ENCODE measurements around the gene TPCN2.

TPCN2 gene

DNA sequence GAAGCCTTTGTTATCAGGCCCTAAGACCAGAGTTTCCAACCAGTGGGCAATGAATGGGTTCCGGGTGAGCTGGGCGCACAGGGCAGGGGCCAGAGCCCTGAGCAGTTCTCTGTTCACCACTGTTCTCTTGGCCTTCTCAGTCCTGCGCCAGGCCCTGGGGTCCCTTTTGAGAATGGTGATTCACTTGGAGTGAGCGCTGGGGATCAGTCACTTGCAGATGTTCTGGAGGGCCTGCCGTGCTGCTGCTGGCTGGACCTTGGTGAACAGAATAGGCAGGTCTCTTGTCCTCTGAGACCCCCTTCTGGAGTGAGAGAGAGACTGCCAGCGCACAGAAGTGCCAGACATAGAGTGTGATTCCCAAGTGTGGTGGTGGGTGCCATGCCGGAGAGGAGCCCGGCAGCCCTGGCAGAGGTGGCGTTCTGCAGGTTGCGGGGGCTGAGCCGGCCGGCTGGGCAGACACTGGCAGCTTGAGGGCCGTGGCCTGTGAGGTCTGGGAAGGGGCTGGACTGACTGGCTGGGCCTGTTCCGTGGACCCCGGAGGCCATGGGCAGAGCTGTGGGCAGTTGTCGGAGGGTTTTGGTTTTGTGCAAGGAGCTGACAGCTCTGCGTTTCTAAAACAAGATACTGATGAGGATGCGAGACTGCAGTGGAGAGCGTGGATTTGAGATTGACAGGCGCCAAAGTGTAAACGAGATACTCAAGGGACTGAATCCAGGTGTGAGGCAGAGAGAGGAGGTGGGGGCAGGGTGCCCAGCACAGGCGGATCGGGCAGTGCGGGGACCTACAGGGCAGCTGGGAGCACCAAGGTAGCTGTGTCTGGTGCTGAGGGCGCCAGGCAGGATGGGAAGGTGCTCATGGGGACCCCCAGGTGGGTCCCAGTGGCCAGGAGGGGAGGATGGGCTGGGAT lies 12.3 kb downstream of the TPCN2 start:
- Histone ChIP-seq H2AFZ (ENCODE audit: low read depth, low read length) (no peak overlapping the region), H3K27me3 (ENCODE audit: insufficient read depth, low read length) (no peaks in the 10 kb centered on the region), H3K4me3 (ENCODE audit: low read length) (no peak overlapping the region)

DNA sequence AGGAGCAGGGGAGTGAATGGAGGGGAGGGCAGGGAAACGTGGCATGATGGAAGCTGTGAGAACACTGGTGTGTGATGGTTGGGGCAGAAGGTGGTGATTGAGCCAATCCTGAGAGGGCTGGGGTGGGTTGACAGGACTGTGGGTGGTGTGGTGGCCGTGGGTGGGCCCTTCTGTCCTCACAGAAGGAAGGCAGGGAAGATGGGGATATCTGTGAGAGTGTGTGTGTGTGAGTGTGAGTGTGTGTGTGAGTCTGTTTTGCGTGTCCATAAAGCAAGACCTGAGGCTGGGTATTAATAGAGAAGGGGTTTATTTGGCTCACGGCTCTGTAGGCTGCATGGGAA lies 13.0 kb downstream of the TPCN2 start:
- Histone ChIP-seq H3K4me3 (ENCODE audit: low read length) (no peak overlapping the region), H3K27me3 (ENCODE audit: insufficient read depth, low read length) (no peaks in the 10 kb centered on the region), H3K9me3 (ENCODE audit: low read length) (no peaks in the 10 kb centered on the region), H3K4me1 (ENCODE audit: insufficient read depth, low read length) (no peaks in the 10 kb centered on the region), H2AFZ (ENCODE audit: low read depth, low read length) (no peak overlapping the region), H3K36me3 (ENCODE audit: insufficient read depth, low read length) (peaks cover 9% of the 10 kb centered on the region)

More for the DNA sequence above, 12.3 kb downstream of the TPCN2 start:
- Histone ChIP-seq H3K36me3 (ENCODE audit: insufficient read depth, low read length) (peaks cover 9% of the 10 kb centered on the region), H3K9me3 (ENCODE audit: low read length) (no peaks in the 10 kb centered on the region), H3K4me1 (ENCODE audit: insufficient read depth, low read length) (no peaks in the 10 kb centered on the region)

DNA sequence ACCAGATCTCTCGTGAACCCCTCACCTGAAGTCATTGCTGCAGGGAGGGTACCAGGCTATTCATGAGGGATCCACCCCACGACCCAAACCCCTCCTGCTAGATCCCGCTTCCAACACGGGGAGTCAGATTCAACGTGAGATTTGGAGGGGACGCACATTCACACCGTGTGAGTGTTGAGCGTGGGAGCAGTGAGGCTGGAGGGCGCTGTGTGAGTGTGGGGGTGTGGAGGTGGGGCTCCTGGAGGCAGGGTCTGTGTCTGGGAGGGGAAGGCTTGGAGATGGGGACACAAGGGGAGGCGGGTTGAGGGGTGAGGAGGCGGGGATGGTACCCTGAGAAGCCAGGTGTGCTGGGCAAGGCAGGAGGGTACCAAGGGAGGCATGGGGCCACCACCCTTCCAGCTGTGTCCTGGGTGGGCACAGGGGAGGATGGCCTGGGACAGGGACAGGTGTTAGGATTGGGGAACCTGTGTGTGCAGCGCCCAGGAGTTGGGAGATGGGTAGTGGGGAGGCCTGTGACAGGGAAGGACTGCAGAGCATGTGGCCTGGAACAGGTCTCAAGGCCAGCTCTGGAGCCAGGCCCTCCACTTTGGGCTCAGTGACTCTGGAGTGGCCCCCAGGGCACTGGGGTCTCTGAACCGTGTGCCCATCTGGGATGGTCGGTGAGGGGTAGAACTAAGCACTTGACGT lies 13.6 kb downstream of the TPCN2 start:
- H3K9me3 ChIP-seq (ENCODE audit: low read length) = no peaks in the 10 kb centered on the region
- H3K4me1 ChIP-seq (ENCODE audit: insufficient read depth, low read length) = no peaks in the 10 kb centered on the region
- H2AFZ ChIP-seq (ENCODE audit: low read depth, low read length) = no peak overlapping the region
- no peaks in the 10 kb centered on the region for H3K27me3 ChIP-seq (ENCODE audit: insufficient read depth, low read length)
- peaks cover 9% of the 10 kb centered on the region for H3K36me3 ChIP-seq (ENCODE audit: insufficient read depth, low read length)
- no peak overlapping the region for H3K4me3 ChIP-seq (ENCODE audit: low read length)

DNA sequence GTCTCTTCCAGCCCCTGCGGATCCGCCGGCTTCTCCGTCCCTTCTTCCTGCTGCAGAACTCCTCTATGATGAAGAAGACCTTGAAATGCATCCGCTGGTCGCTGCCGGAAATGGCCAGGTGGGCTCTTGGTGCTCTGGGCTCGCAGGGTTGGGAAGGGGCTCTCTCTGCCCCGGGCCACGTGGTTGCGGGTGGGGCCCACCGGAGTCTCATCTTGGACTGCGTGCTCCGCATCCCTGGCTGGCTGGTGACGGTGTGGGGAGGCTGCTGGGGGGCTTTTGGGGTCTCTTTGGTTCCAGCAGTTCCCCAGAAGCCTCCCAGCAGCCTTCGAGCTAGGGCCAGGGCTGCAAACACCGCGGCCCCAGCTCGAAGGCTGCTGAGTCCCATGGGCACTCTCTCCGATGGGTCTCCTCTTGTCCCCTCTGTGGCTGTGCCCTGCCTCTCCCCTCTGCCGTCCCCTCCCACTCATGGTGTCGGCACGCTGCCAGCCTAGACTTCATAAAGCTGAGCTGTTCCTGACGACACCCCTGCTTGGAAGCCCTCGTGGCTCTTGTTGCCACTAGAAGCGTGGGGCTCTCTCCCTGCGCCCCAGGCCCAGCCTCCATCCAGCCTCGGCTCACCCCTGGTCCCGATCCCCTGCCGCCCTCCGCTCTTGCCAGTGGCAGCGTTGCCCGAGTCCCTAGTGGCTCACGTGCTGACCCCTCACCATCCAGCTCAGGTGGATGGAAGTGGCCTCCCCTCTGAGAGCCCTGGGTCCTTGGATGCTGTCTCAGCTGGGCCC lies 14.3 kb downstream of the TPCN2 start:
- Histone ChIP-seq H3K36me3 (ENCODE audit: insufficient read depth, low read length) (peaks cover 9% of the 10 kb centered on the region), H3K4me3 (ENCODE audit: low read length) (no peak overlapping the region), H3K4me1 (ENCODE audit: insufficient read depth, low read length) (no peaks in the 10 kb centered on the region), H3K9me3 (ENCODE audit: low read length) (peaks cover 2% of the 10 kb centered on the region), H2AFZ (ENCODE audit: low read depth, low read length) (no peak overlapping the region), H3K27me3 (ENCODE audit: insufficient read depth, low read length) (no peaks in the 10 kb centered on the region)

DNA sequence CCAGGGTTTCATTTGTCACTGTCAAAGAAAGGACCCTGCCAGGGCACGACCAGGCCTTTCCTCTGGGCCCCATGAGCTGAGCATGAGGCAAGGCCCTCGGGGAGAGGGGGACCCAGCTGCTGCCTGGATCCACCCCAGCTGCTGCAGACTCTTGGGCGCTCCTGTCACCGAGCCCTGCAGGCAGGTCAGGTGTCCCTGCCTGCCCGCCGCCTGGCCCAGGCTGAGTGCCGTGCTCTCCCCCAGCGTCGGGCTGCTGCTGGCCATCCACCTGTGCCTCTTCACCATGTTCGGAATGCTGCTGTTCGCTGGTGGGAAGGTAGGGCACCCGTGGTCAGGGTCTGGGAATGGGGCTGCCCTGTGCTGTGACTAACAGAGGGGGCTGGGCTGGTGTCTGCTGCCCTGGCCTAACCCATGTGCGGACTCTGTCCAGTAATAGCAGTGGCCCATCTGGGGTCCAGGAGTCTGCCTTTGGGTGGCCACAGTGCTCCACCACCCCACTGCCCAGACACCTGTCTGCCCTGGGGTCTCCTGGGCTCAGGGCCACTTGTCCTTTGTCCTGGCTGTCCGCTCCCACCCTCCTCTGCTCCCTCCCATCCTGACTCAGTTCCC lies 15.0 kb downstream of the TPCN2 start:
- Histone ChIP-seq H2AFZ (ENCODE audit: low read depth, low read length) (no peak overlapping the region), H3K4me3 (ENCODE audit: low read length) (no peak overlapping the region), H3K9me3 (ENCODE audit: low read length) (peaks cover 2% of the 10 kb centered on the region), H3K4me1 (ENCODE audit: insufficient read depth, low read length) (no peaks in the 10 kb centered on the region), H3K27me3 (ENCODE audit: insufficient read depth, low read length) (no peaks in the 10 kb centered on the region), H3K36me3 (ENCODE audit: insufficient read depth, low read length) (peaks cover 9% of the 10 kb centered on the region)

DNA sequence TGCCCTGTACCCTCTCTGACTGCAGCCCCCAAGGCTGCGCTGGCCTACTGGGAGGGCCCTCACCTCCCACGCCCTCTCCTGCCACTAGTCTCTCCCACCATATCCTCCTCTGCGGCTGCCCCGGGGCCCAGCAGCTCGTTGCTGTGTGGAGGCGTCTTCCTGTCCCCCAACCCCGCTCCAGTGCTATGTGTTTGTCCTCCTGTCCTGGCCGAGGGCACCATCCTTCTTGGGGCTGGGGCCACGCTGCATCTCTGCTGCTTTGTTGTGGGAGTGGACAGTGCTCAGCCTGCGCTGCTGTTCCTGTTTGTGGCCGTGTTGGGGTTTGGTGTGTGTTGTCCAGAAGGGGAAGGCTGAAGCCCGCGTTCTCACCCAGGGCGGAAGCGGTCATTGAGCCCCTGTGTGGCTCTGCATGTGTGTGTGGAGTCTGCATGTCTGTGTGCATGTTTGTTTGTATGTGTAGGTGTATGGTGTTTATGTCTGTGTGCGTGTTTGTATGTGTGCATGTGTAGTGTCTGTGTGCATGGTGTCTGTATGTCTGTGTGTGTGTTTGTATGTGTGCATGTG lies 15.7 kb downstream of the TPCN2 start:
- no peak overlapping the region for H3K4me3 ChIP-seq (ENCODE audit: low read length)

DNA sequence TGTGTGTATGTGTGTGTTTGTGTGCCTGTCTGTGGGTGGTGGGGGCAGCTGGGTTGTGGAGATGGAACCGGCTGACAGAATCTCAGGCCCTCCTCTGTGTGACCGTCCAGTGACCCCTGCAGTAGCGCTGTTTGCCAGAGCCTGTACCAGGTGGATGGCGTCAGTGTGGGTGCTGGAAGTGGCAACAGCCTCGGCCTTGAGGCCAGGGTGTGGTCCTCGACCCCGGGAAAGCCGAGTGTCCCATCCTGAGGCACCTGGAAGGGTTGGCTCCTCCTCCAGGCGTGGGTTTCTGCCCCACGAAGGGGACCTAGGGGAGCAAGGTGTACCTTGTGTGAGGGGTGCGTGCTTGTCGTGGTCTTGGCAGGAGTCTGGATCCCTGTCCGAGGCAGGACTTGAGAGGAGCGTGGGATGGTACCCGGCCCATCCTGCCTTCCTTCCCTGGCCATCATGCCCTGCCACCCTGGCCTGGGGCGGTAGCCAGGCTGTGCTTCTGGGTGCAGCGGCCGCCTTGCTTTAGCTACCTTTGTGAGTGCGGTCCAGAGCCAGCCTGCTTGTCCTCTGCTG lies 16.5 kb downstream of the TPCN2 start:
- Histone ChIP-seq H3K4me1 (ENCODE audit: insufficient read depth, low read length) (no peaks in the 10 kb centered on the region), H3K36me3 (ENCODE audit: insufficient read depth, low read length) (peaks cover 11% of the 10 kb centered on the region), H3K27me3 (ENCODE audit: insufficient read depth, low read length) (no peaks in the 10 kb centered on the region), H2AFZ (ENCODE audit: low read depth, low read length) (no peak overlapping the region), H3K9me3 (ENCODE audit: low read length) (peaks cover 2% of the 10 kb centered on the region), H3K4me3 (ENCODE audit: low read length) (no peak overlapping the region)

More for the DNA sequence above, 15.7 kb downstream of the TPCN2 start:
- Histone ChIP-seq H3K4me1 (ENCODE audit: insufficient read depth, low read length) (no peaks in the 10 kb centered on the region), H3K36me3 (ENCODE audit: insufficient read depth, low read length) (peaks cover 9% of the 10 kb centered on the region), H2AFZ (ENCODE audit: low read depth, low read length) (no peak overlapping the region), H3K27me3 (ENCODE audit: insufficient read depth, low read length) (no peaks in the 10 kb centered on the region), H3K9me3 (ENCODE audit: low read length) (peaks cover 2% of the 10 kb centered on the region)

DNA sequence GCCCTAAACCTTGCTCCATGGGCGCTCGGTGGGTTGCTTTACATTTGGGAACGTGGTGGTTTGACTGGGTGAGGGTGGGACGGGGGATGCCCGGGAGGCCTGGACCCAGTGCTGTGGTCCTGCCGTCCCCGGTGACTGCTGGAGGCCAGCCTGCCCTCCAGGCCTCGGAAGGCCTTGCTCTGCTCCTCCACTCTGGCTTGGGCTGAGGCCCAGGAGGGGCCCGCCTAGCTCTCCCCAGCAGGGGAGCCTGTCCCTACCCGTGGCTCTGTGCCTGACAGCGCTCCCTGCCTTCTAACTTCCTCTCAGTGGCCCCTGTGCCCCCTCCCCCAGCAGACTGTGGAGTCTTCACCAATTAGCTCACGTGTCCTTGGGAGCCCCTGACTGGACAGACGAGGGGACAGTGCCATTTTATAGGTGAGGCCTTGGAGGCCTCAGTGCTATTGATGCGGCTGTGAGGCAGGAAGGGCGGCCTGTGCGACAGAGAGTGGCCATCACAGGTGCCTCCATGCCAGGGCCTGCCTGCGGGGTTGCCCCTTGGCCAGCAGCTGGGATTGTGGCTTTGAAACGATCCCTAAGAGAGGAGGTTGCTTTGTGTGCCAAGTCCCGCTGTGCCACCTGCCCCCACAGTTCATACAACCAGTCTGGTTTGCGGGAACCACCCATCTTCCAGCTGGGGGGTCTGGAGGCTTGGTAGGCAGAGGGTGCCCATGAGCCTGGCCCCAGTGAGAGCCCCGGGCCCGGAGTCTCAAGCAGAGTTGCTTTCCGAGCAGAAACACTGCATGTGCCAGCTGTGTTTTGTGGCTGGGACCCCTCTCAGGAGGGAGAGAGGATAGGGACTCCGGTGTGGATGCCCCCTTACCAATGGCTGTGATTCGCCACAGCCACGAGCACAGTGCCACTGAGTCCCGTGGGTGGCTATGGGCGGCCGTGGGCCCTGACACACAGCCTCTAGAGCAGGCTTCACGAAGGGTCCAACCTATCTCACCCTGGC lies 17.7 kb downstream of the TPCN2 start:
- no peak overlapping the region for H3K4me3 ChIP-seq (ENCODE audit: low read length)
- H2AFZ ChIP-seq (ENCODE audit: low read depth, low read length) = no peak overlapping the region
- H3K36me3 ChIP-seq (ENCODE audit: insufficient read depth, low read length) = peaks cover 18% of the 10 kb centered on the region
- H3K9me3 ChIP-seq (ENCODE audit: low read length) = peaks cover 2% of the 10 kb centered on the region
- H3K4me1 ChIP-seq (ENCODE audit: insufficient read depth, low read length) = no peaks in the 10 kb centered on the region
- H3K27me3 ChIP-seq (ENCODE audit: insufficient read depth, low read length) = no peaks in the 10 kb centered on the region

DNA sequence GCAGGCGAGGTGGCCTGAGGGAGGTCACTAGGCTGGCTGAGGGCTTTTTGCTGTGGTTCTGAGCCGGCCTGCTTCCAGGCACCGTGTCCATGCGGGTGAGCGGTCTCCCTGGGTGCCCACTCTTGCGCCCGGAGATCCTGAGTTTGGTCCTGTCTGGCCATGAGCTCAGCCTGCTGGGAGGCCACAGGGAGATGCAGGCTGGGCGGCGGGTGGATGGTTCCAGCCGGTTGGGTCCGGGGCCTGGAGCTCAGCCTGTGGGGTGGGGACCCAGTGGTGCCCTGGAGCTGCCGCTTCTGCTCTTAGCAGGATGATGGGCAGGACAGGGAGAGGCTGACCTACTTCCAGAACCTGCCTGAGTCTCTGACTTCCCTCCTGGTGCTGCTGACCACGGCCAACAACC lies 18.5 kb downstream of the TPCN2 start:
- peaks cover 2% of the 10 kb centered on the region for H3K9me3 ChIP-seq (ENCODE audit: low read length)
- H3K36me3 ChIP-seq (ENCODE audit: insufficient read depth, low read length) = peaks cover 23% of the 10 kb centered on the region
- no peak overlapping the region for H3K4me3 ChIP-seq (ENCODE audit: low read length)
- H3K27me3 ChIP-seq (ENCODE audit: insufficient read depth, low read length) = no peaks in the 10 kb centered on the region
- no peaks in the 10 kb centered on the region for H3K4me1 ChIP-seq (ENCODE audit: insufficient read depth, low read length)
- no peak overlapping the region for H2AFZ ChIP-seq (ENCODE audit: low read depth, low read length)

DNA sequence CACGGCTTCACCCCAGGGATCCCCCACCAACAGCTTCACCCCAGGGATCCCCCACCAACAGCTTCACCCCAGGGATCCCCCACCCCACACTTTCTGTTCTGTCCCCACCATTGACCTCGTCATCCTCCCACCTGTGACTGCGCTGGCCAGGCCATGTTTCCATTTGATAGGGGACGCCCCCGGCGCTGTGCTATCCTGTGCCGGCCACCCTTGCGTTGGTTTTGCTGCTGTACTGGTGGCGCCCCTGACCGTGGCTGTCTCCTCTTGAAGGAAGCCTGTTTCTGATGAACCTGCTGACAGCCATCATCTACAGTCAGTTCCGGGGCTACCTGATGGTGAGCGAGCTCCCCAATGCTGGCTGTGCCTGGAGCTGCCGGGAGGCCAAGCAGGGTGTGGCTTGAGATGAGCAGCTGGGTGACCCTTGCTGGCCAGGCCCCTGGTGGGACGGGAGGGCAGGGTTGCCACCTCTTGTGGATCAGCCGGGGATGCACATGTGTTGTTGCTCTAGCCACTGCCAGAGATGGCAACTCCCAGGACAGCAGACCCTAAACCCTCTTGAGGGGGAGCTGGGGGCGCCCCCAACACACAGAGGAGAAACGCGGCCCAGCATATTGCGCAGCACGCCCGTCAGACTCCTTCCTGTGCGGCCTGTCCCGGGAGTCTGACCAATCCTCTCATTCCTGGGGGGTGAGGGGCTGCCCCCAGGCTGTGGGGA lies 22.5 kb downstream of the TPCN2 start:
- no peak overlapping the region for H2AFZ ChIP-seq (ENCODE audit: low read depth, low read length)
- no peak overlapping the region for H3K4me3 ChIP-seq (ENCODE audit: low read length)
- H3K27me3 ChIP-seq (ENCODE audit: insufficient read depth, low read length) = no peaks in the 10 kb centered on the region
- no peaks in the 10 kb centered on the region for H3K4me1 ChIP-seq (ENCODE audit: insufficient read depth, low read length)
- peaks cover 19% of the 10 kb centered on the region for H3K36me3 ChIP-seq (ENCODE audit: insufficient read depth, low read length)
- peaks cover 2% of the 10 kb centered on the region for H3K9me3 ChIP-seq (ENCODE audit: low read length)

DNA sequence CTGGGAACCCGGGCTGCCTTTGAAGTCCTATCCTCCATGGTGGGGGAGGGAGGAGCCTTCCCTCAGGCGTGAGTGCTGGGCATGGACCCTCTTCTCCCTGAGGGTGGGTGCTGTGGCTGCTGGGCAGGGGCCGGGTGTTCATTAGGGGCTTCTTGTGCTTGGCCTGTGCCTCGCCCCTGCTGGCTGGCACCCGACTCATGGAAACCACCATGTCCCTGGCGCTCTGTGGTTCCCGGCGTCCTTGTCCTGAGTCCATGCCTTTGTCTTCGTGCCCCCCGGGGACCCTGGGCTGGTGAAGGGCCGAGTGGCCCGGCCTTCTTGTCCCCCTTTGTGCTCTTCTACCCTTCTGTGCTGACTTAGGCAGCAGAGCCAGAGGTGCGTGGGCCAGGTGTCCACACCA lies 23.2 kb downstream of the TPCN2 start:
- peaks cover 19% of the 10 kb centered on the region for H3K36me3 ChIP-seq (ENCODE audit: insufficient read depth, low read length)
- H3K4me1 ChIP-seq (ENCODE audit: insufficient read depth, low read length) = no peaks in the 10 kb centered on the region

More for the DNA sequence above, 23.2 kb downstream of the TPCN2 start:
- Histone ChIP-seq H3K9me3 (ENCODE audit: low read length) (peaks cover 2% of the 10 kb centered on the region), H3K4me3 (ENCODE audit: low read length) (no peak overlapping the region), H3K27me3 (ENCODE audit: insufficient read depth, low read length) (no peaks in the 10 kb centered on the region), H2AFZ (ENCODE audit: low read depth, low read length) (no peak overlapping the region)
